Astrocyte (in vitro differentiated cells and primary cell): ENCODE data around the gene XPO6.

Source experiments
- EZH2 ChIP-seq: IDR thresholded peaks from 2 replicates; pipeline ENCODE4 v1.6.1; 2012; ENCODE audit warnings: mild to moderate bottlenecking, low read length, inconsistent platforms; ENCODE audit not compliant: insufficient read depth
- TF ChIP-seq, protein P1 (sequence below): IDR thresholded peaks from 2 replicates; pipeline ENCODE4 v1.5.1; 2011; ENCODE audit warnings: low read depth, mild to moderate bottlenecking, inconsistent platforms, low read length, moderate library complexity; ENCODE audit not compliant: insufficient read depth

DNA sequence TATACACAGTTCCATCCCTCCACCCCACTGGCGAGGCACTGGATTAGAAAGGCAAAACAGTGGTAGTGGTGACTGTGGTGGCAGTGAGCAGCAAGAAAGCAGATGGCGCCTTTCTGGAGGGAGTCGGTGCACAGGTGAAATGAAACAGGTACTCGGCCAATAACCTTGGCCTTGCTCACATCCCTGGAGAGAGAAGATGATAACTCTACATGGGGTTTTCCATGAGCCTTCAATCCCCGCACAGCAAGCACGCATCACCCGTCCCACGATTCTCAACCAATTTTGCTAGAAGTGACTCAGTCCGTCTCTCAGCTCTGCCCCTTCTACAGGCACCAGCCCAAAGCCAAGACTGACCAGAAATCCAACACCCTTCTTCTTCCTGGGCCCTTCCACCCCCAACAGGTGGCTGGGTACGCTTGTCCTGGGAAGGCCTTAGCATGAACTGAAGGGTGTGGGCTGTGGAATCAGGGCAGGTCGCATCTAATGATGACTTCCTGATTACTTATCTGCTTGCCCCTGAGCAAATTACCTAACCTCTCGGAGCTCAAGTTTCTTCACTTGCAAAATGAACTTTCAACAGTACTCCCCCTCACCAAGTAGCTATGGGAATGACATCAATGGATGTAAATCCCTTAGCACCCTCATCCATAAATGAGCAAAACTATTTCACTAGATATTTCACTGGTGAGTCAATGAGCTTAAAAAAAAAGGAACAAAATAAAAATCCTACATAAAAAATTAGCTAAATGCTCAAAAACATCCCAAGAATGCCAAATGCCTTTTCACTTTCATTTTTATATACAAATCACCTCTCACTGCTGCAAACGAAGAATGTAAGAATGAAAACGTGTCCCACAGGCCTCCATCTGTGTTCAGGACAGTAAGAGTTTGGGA is 18.0 kb downstream of the XPO6 start:
- TF ChIP-seq, protein P1, sequence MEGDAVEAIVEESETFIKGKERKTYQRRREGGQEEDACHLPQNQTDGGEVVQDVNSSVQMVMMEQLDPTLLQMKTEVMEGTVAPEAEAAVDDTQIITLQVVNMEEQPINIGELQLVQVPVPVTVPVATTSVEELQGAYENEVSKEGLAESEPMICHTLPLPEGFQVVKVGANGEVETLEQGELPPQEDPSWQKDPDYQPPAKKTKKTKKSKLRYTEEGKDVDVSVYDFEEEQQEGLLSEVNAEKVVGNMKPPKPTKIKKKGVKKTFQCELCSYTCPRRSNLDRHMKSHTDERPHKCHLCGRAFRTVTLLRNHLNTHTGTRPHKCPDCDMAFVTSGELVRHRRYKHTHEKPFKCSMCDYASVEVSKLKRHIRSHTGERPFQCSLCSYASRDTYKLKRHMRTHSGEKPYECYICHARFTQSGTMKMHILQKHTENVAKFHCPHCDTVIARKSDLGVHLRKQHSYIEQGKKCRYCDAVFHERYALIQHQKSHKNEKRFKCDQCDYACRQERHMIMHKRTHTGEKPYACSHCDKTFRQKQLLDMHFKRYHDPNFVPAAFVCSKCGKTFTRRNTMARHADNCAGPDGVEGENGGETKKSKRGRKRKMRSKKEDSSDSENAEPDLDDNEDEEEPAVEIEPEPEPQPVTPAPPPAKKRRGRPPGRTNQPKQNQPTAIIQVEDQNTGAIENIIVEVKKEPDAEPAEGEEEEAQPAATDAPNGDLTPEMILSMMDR, result no peak
- no peak for TF ChIP-seq EZH2
